ENCODE results near the gene NRTN.

GRCh38 chr19:5827891-5828660 is 23.2 kb downstream of the NRTN start:
- TF ChIP-seq CTCF (conservative IDR thresholded peaks at IDR 0.05; ENCODE audit: low read depth, low read length) = no peak
- no peak for TF ChIP-seq EZH2 (IDR thresholded peaks at IDR 0.05; ENCODE audit: low read length, unreplicated experiment)
